GM13976 (cell line): ENCODE measurements around the gene SLC39A10.
A peak's percentile ranks its signal among the peaks of the same experiment; 100 is the strongest.

Source experiments
- DNase-seq: peaks from one replicate; pipeline ENCODE4 v3.0.0; 2012; ENCODE audit warnings: low spot score
- CTCF ChIP-seq: IDR thresholded peaks from 2 replicates; pipeline ENCODE4 v1.5.1; 2012; ENCODE audit warnings: borderline replicate concordance, mild to moderate bottlenecking; ENCODE audit not compliant: insufficient read depth; ENCODE audit errors: extremely low read depth, missing control alignments, control extremely low read depth
- in situ Hi-C: fragments of 300-500 bp; cut with MboI; formaldehyde crosslinking; loops from one replicate; pipeline ENCODE4 v1.12.0; 2022; ENCODE audit warnings: low sequenced_read_pairs, mixed read lengths, inconsistent platforms; ENCODE audit not compliant: unreplicated experiment

SLC39A10 gene

GRCh38 chr2:195656859-195657633 is at the start of gene SLC39A10:
SLC39A10 (plus strand) TSS chr2:195657226; CDS start chr2:195680043, 22,817 bp downstream.
- in situ Hi-C loops: loop anchor here (10.0 to 25.0 kb wide), 2 partner anchors 145 to 322 kb away; no protein-coding TSS in a partner anchor
- DNase-seq: peak; percentile 87
- no peak for TF ChIP-seq CTCF

- in situ Hi-C loops: no loop called here
- TF ChIP-seq CTCF: no peak
- no peak for DNase-seq
These were observed 48.1 kb upstream of the SLC39A10 start for GRCh38 chr2:195608768-195609454.

- in situ Hi-C loops: no loop called here
- DNase-seq: no peak
- no peak for TF ChIP-seq CTCF
These were observed 46.3 kb upstream of the SLC39A10 start for GRCh38 chr2:195610717-195611116.

GRCh38 chr2:195612611-195613495 is 44.2 kb upstream of the SLC39A10 start:
- TF ChIP-seq CTCF: no peak
- in situ Hi-C loops: no loop called here
- DNase-seq: no peak

- TF ChIP-seq CTCF: no peak
- DNase-seq: no peak
- in situ Hi-C loops: no loop called here
These were observed 43.1 kb upstream of the SLC39A10 start for GRCh38 chr2:195613922-195614321.

- in situ Hi-C loops: no loop called here
- no peak for DNase-seq
- TF ChIP-seq CTCF: no peak
These were observed 37.4 kb upstream of the SLC39A10 start for GRCh38 chr2:195619590-195619989.
